Measurements from ENCODE around the gene GNL2.
"Not testable (repeated sequence)": the region's sequence is repeated elsewhere in the genome, so short reads cannot be mapped to it uniquely, and the experiment has no call there.

Gene GNL2

DNA sequence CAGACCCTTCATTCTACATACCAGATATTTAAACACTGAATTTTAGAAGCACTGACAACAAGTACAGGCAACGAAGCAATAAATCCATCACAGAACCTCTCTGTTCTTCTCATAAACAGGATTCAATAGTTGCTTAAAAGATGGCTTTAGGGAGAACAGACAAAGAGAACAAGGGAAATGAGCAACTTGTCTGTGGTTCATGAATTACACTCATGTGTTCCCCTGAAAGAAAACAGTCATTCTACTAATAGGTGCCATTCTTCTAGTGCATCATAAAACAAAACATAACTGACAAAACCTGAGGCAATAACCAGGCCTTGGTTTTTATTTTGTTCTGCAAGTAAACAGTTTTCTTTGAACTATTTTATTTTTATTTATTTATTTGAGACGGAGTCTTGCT lies 6.8 kb downstream of the GNL2 start:
- Histone ChIP-seq H3K4me3 (ENCODE audit: insufficient read depth, low read depth, low read length) (no peak overlapping the region), H3K36me3 (ENCODE audit: control insufficient read depth, insufficient read depth, low read length) (peaks cover 25% of the 10 kb centered on the region), H3K4me1 (ENCODE audit: control insufficient read depth, insufficient read depth, low read length) (no peaks in the 10 kb centered on the region), H3K27ac (ENCODE audit: insufficient read depth, low read depth, low read length, poor library complexity, severe bottlenecking) (no peak overlapping the region), H3K9me3 (ENCODE audit: control insufficient read depth, low read length) (no peaks in the 10 kb centered on the region), H3K27me3 (ENCODE audit: control insufficient read depth, insufficient read depth, low read length, poor library complexity, severe bottlenecking) (no peaks in the 10 kb centered on the region)
- 89 to 95% methylated on average over 2 of the region's 2 CpGs for WGBS, 2 experiments

DNA sequence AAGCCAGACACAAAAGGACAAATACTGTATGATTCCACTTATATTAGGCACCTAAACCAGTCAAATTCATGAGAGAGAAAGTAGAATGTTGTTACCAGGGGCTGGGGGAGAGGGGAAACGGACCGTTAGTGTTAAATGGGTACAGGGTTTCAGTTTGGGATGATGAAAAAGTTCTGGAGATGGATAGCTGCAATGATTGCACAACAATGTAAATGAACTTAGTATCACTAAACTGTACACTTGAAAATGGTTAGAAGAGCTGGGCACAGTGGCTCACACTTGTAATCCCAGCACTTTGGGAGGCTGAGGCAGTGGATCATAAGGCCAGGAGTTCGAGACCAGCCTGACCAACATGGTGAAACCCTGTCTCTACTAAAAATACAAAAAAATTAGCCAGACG lies 11.2 kb downstream of the GNL2 start:
- 94 to 100% methylated on average over 4 of the region's 4 CpGs for WGBS, 2 experiments
- H3K27ac ChIP-seq (ENCODE audit: insufficient read depth, low read depth, low read length, poor library complexity, severe bottlenecking); H3K9me3 ChIP-seq (ENCODE audit: control insufficient read depth, low read length); H3K4me3 ChIP-seq (ENCODE audit: insufficient read depth, low read depth, low read length); H3K4me1 ChIP-seq (ENCODE audit: control insufficient read depth, insufficient read depth, low read length); H3K27me3 ChIP-seq (ENCODE audit: control insufficient read depth, insufficient read depth, low read length, poor library complexity, severe bottlenecking): not testable (repeated sequence)
- H3K36me3 ChIP-seq (ENCODE audit: control insufficient read depth, insufficient read depth, low read length), result peaks cover 31% of the 10 kb centered on the region

- H3K9me3 ChIP-seq (ENCODE audit: control insufficient read depth, low read length), result no peaks in the 10 kb centered on the region
- no peaks in the 10 kb centered on the region for H3K4me1 ChIP-seq (ENCODE audit: control insufficient read depth, insufficient read depth, low read length)
- H3K27ac ChIP-seq (ENCODE audit: insufficient read depth, low read depth, low read length, poor library complexity, severe bottlenecking), result no peak overlapping the region
- WGBS, 2 experiments, result 93 to 95% methylated on average over 5 of the region's 5 CpGs
- H3K27me3 ChIP-seq (ENCODE audit: control insufficient read depth, insufficient read depth, low read length, poor library complexity, severe bottlenecking), result no peaks in the 10 kb centered on the region
- H3K4me3 ChIP-seq (ENCODE audit: insufficient read depth, low read depth, low read length), result no peak overlapping the region
- H3K36me3 ChIP-seq (ENCODE audit: control insufficient read depth, insufficient read depth, low read length), result peaks cover 66% of the 10 kb centered on the region
Observed at GRCh38 chr1:37575692-37576091, 20.0 kb downstream of the GNL2 start.

GRCh38 chr1:37574834-37575480 lies 20.8 kb downstream of the GNL2 start:
- Histone ChIP-seq H3K36me3 (ENCODE audit: control insufficient read depth, insufficient read depth, low read length) (peaks cover 63% of the 10 kb centered on the region), H3K27me3 (ENCODE audit: control insufficient read depth, insufficient read depth, low read length, poor library complexity, severe bottlenecking) (no peaks in the 10 kb centered on the region)
- 93 to 96% methylated on average over 7 of the region's 7 CpGs for WGBS, 2 experiments

DNA sequence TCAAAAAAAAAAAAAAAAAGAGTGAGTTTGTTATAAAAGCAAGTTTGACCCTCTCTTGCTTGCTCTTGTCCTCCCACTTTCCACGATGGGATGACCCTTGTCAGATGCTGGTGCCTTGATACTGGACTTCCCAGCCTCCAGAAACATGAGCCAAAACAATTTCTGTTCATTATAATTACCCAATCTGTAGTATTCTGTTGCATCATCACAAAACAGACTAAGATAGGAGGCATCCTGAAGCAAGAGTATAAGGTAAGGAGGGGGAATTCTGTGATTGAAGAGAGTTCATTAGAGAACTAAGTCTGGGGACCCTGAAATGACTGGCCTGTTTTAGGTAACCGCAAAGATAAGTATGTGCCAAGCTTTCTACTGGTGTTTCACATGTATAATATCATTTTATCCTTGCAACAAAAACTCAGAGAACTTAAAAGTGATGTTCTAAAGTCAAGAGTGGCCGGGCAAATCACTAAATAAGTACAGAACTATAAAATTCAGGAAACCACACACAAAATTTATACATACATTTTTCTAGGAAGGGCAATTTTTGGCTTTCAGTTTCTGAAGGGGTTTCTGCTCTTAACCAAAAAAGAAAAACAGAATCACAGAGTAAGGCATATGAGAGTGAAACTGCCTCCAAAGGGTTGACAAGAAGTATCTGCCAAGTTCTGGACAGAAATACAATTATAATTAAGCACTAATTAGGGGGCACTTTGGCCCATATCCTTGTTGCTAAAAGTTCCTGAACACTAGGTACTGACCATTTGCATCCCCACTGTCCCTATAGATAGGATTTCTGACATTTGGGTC lies 25.0 kb downstream of the GNL2 start:
- Histone ChIP-seq H3K9me3 (ENCODE audit: control insufficient read depth, low read length) (no peaks in the 10 kb centered on the region), H3K36me3 (ENCODE audit: control insufficient read depth, insufficient read depth, low read length) (peaks cover 69% of the 10 kb centered on the region), H3K27ac (ENCODE audit: insufficient read depth, low read depth, low read length, poor library complexity, severe bottlenecking) (no peak overlapping the region), H3K4me3 (ENCODE audit: insufficient read depth, low read depth, low read length) (no peak overlapping the region), H3K27me3 (ENCODE audit: control insufficient read depth, insufficient read depth, low read length, poor library complexity, severe bottlenecking) (no peaks in the 10 kb centered on the region), H3K4me1 (ENCODE audit: control insufficient read depth, insufficient read depth, low read length) (no peaks in the 10 kb centered on the region)
- WGBS, 2 experiments, result 91 to 97% methylated on average over 3 of the region's 3 CpGs

More at GRCh38 chr1:37574834-37575480, 20.8 kb downstream of the GNL2 start:
- no peak overlapping the region for H3K27ac ChIP-seq (ENCODE audit: insufficient read depth, low read depth, low read length, poor library complexity, severe bottlenecking)
- H3K9me3 ChIP-seq (ENCODE audit: control insufficient read depth, low read length), result no peaks in the 10 kb centered on the region
- no peaks in the 10 kb centered on the region for H3K4me1 ChIP-seq (ENCODE audit: control insufficient read depth, insufficient read depth, low read length)
- H3K4me3 ChIP-seq (ENCODE audit: insufficient read depth, low read depth, low read length), result no peak overlapping the region

DNA sequence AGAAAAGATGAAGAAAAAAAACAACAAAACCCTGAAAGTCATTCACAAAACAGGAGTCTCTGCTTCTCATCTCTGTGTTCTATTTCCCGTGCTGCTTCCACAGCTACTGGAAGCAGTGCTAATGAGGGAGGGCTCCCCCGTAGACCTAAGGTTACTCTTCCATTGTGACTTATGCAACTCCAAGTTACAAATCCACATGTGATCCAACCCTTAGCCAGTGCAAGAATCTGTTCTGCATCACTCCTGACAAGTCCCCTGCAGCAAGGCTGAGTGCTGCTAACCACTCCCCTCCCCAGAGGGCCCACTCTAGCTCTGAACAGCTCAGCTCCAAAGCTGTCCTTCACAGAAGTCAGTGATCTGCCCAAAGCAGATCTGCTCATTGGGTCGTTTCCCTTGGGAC lies 28.7 kb downstream of the GNL2 start:
- no peaks in the 10 kb centered on the region for H3K4me1 ChIP-seq (ENCODE audit: control insufficient read depth, insufficient read depth, low read length)
- WGBS, 2 experiments, result 94% methylated on average over 3 of the region's 3 CpGs
- H3K27ac ChIP-seq (ENCODE audit: insufficient read depth, low read depth, low read length, poor library complexity, severe bottlenecking), result no peak overlapping the region
- H3K9me3 ChIP-seq (ENCODE audit: control insufficient read depth, low read length), result no peaks in the 10 kb centered on the region
- peaks cover 42% of the 10 kb centered on the region for H3K36me3 ChIP-seq (ENCODE audit: control insufficient read depth, insufficient read depth, low read length)
- no peak overlapping the region for H3K4me3 ChIP-seq (ENCODE audit: insufficient read depth, low read depth, low read length)
- H3K27me3 ChIP-seq (ENCODE audit: control insufficient read depth, insufficient read depth, low read length, poor library complexity, severe bottlenecking), result no peaks in the 10 kb centered on the region

DNA sequence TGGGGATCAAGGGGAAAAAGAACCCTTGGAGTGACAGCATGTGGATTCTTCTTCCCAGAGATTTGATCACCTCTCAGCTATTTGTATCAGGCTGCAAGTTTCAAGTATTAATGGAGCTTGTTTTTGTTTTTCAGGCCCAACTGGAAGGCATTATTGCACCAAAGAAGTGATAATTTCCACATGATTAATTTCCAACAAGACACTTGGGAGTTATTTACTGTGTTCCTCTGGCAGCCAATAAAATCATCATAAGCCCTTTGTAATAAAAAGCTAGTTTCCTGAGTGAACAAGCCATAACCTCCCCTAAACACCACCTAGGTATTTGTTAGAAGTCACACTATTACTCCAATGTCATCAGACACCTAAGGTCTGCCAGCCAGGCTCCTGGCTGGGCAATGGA lies 30.8 kb downstream of the GNL2 start:
- peaks cover 36% of the 10 kb centered on the region for H3K36me3 ChIP-seq (ENCODE audit: control insufficient read depth, insufficient read depth, low read length)

DNA sequence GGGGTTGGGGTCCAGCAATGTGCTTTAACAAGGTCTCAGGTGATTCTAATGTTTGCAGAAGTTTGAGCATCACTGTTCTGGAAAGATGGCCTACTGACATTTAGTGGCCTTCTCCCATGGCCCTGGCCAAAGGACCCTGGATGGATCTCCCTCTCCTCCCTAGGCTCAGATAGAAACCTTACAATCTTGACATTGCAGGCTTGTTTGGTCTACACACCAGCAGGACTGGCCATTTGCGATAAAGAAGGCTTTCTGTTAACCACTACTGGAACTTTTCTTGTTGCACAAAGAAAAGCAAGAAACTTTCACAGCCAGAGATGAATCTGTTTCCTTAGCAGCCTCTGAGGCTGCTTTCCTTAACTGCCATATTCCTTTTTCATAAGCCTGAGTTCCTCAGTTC lies 32.8 kb downstream of the GNL2 start:
- no peak overlapping the region for H3K4me3 ChIP-seq (ENCODE audit: insufficient read depth, low read depth, low read length)
- no peaks in the 10 kb centered on the region for H3K27me3 ChIP-seq (ENCODE audit: control insufficient read depth, insufficient read depth, low read length, poor library complexity, severe bottlenecking)
- H3K4me1 ChIP-seq (ENCODE audit: control insufficient read depth, insufficient read depth, low read length), result no peaks in the 10 kb centered on the region
- peaks cover 19% of the 10 kb centered on the region for H3K36me3 ChIP-seq (ENCODE audit: control insufficient read depth, insufficient read depth, low read length)
- no peak overlapping the region for H3K27ac ChIP-seq (ENCODE audit: insufficient read depth, low read depth, low read length, poor library complexity, severe bottlenecking)
- H3K9me3 ChIP-seq (ENCODE audit: control insufficient read depth, low read length), result no peaks in the 10 kb centered on the region
- WGBS, 2 experiments, result 90 to 94% methylated on average over 1 of the region's 1 CpG

More for the DNA sequence above, 30.8 kb downstream of the GNL2 start:
- H3K27me3 ChIP-seq (ENCODE audit: control insufficient read depth, insufficient read depth, low read length, poor library complexity, severe bottlenecking), result no peaks in the 10 kb centered on the region
- H3K4me3 ChIP-seq (ENCODE audit: insufficient read depth, low read depth, low read length), result no peak overlapping the region
- no peaks in the 10 kb centered on the region for H3K9me3 ChIP-seq (ENCODE audit: control insufficient read depth, low read length)
- no peak overlapping the region for H3K27ac ChIP-seq (ENCODE audit: insufficient read depth, low read depth, low read length, poor library complexity, severe bottlenecking)
- H3K4me1 ChIP-seq (ENCODE audit: control insufficient read depth, insufficient read depth, low read length), result no peaks in the 10 kb centered on the region

DNA sequence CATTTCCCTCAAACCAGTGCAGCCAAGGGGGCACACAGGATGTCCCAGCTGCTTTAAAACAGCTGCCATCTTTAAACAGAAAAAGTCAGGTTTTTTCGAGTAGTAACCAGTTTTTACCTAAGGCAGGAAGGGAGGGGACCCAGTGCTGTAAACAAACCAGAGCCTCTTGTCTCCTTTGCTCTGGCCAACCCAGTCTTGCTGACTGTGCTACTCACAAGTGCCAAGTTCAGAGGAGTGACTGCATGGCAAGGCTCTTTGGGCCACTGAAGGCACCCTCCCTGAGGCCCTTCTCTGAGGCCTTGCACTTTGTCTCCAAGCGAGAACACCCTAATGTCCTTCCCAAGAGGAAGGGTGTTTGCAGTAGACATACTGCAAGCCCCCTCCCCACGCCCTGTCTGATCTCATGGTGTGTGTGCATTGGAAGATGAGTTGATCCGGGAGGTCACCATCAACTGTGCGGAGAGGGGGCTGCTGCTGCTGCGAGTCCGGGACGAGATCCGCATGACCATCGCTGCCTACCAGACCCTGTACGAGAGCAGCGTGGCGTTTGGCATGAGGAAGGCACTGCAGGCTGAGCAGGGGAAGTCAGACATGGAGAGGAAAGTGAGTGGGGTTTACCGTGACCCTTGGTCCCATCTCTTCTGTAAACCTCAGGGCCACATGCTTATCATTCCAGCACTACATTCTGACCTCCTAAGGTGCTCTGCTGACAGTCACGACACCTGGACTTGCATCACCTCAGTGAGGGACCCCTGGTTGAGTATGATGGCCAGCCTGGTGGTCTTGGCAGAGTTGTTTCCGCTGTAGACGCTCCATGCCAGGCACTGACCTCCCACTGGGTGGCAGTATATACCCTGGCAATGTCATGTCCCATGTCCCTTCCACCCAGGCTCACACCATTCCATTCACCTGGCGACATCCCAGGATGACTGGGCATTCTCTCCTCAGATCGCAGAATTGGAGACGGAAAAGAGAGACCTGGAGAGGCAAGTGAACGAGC lies 34.3 kb downstream of the GNL2 start:
- H3K4me3 ChIP-seq (ENCODE audit: insufficient read depth, low read depth, low read length), result no peak overlapping the region
- H3K4me1 ChIP-seq (ENCODE audit: control insufficient read depth, insufficient read depth, low read length), result no peaks in the 10 kb centered on the region
- peaks cover 5% of the 10 kb centered on the region for H3K36me3 ChIP-seq (ENCODE audit: control insufficient read depth, insufficient read depth, low read length)
- no peak overlapping the region for H3K27ac ChIP-seq (ENCODE audit: insufficient read depth, low read depth, low read length, poor library complexity, severe bottlenecking)
- H3K9me3 ChIP-seq (ENCODE audit: control insufficient read depth, low read length), result no peaks in the 10 kb centered on the region
- WGBS, 2 experiments, result 92 to 93% methylated on average over 21 of the region's 21 CpGs
- H3K27me3 ChIP-seq (ENCODE audit: control insufficient read depth, insufficient read depth, low read length, poor library complexity, severe bottlenecking), result no peaks in the 10 kb centered on the region
